ENCODE results near the gene PHF20.

PHF20 gene

GRCh38 chr20:35807877-35808276 lies 36.1 kb downstream of the PHF20 start:
- TF ChIP-seq GABPA (IDR thresholded peaks at IDR 0.05; ENCODE audit: low read depth): no peak
- no peak for TF ChIP-seq POLR2AphosphoS5 (IDR thresholded peaks at IDR 0.05; ENCODE audit: low read depth)
- TF ChIP-seq REST (IDR thresholded peaks at IDR 0.05; ENCODE audit: insufficient replicate concordance, low read depth): no peak
- no peak for TF ChIP-seq CTCF (IDR thresholded peaks at IDR 0.05; ENCODE audit: insufficient read depth, low read length)
- TF ChIP-seq SPI1 (IDR thresholded peaks at IDR 0.05; ENCODE audit: borderline replicate concordance, low read depth): no peak
- DNase-seq (ENCODE audit: low read depth in 1 of 2, low spot score in 1 of 2): no peak
- no peak overlapping the region for H3K27ac ChIP-seq (replicated peaks)
- H3K27me3 ChIP-seq (ENCODE audit: insufficient read depth, poor library complexity, severe bottlenecking): no peaks in the 10 kb centered on the region
- no peak overlapping the region for H3K4me3 ChIP-seq (replicated peaks; ENCODE audit: insufficient read depth, low read length)

GRCh38 chr20:35820715-35821114 lies 48.9 kb downstream of the PHF20 start:
- no peak for DNase-seq (ENCODE audit: low read depth in 1 of 2, low spot score in 1 of 2)
- Histone ChIP-seq H3K4me3 (replicated peaks; ENCODE audit: insufficient read depth, low read length) (no peak overlapping the region), H3K27ac (replicated peaks) (no peak overlapping the region), H3K27me3 (ENCODE audit: insufficient read depth, poor library complexity, severe bottlenecking) (no peaks in the 10 kb centered on the region)
- no peak for TF ChIP-seq REST (IDR thresholded peaks at IDR 0.05; ENCODE audit: insufficient replicate concordance, low read depth)
- no peak for TF ChIP-seq POLR2AphosphoS5 (IDR thresholded peaks at IDR 0.05; ENCODE audit: low read depth)
- no peak for TF ChIP-seq SPI1 (IDR thresholded peaks at IDR 0.05; ENCODE audit: borderline replicate concordance, low read depth)
- no peak for TF ChIP-seq CTCF (IDR thresholded peaks at IDR 0.05; ENCODE audit: insufficient read depth, low read length)
- no peak for TF ChIP-seq GABPA (IDR thresholded peaks at IDR 0.05; ENCODE audit: low read depth)

GRCh38 chr20:35821807-35822242 lies 50.0 kb downstream of the PHF20 start:
- TF ChIP-seq REST (IDR thresholded peaks at IDR 0.05; ENCODE audit: insufficient replicate concordance, low read depth) (no peak), GABPA (IDR thresholded peaks at IDR 0.05; ENCODE audit: low read depth) (no peak), CTCF (IDR thresholded peaks at IDR 0.05; ENCODE audit: insufficient read depth, low read length) (no peak), POLR2AphosphoS5 (IDR thresholded peaks at IDR 0.05; ENCODE audit: low read depth) (no peak), SPI1 (IDR thresholded peaks at IDR 0.05; ENCODE audit: borderline replicate concordance, low read depth) (no peak)
- no peak overlapping the region for H3K27ac ChIP-seq (replicated peaks)
- DNase-seq (ENCODE audit: low read depth in 1 of 2, low spot score in 1 of 2): no peak
- no peak overlapping the region for H3K4me3 ChIP-seq (replicated peaks; ENCODE audit: insufficient read depth, low read length)
- no peaks in the 10 kb centered on the region for H3K27me3 ChIP-seq (ENCODE audit: insufficient read depth, poor library complexity, severe bottlenecking)

Data from HL-60 (cell line).